Gastroesophageal sphincter (tissue), 4 donors: Measurements from ENCODE around the gene HIVEP3. TPM values are rescaled to one million over a fixed set of nuclear protein-coding genes. Genes with fewer than 3 reads are reported as not detected.
A peak's percentile ranks its signal among the peaks of the same experiment; 100 is the strongest.

Source experiments
- ATAC-seq: fragments of 150-250 bp; one replicate; pipeline ENCODE4 v1.9.1; 2016; ENCODE audit warnings: mild to moderate bottlenecking, moderate library complexity
- H3K27ac ChIP-seq, 4 donors: fragments of 200-600 bp; sonication (generic) in 3 of 4; 1 replicate in 3 of 4; 2 replicates in 1 of 4; pipeline ENCODE4 v1.5.1; 2016 to 2019
- H3K27me3 ChIP-seq: fragments of 200-600 bp; sonication (generic); one replicate; pipeline ENCODE4 v1.5.1; 2019
- H3K36me3 ChIP-seq, 2 donors: fragments of 200-600 bp; sonication (generic); one replicate each; pipeline ENCODE4 v1.5.1; 2019; ENCODE audit warnings: control low read depth in 1 of 2
- H3K4me1 ChIP-seq, 3 donors: fragments of 200-600 bp; sonication (generic); 1 replicate in 2 of 3; 2 replicates in 1 of 3; pipeline ENCODE4 v1.5.1; 2016 to 2019; ENCODE audit warnings: control low read depth in 2 of 3
- H3K4me3 ChIP-seq, 2 donors: fragments of 200-600 bp; sonication (generic); one replicate each; pipeline ENCODE4 v1.5.1; 2019; ENCODE audit warnings: mild to moderate bottlenecking in 1 of 2, moderate library complexity in 1 of 2
- H3K9me3 ChIP-seq, 3 donors: fragments of 200-600 bp; sonication (generic); one replicate each; pipeline ENCODE4 v1.5.1; 2017 to 2019; ENCODE audit warnings: control low read depth in 2 of 3
- CTCF ChIP-seq, 4 experiments: fragments of 200-600 bp in 2 of 4; fragments of 450-650 bp in 2 of 4; sonication (generic) in 1 of 4; IDR thresholded peaks; one replicate each; pipeline ENCODE4 v1.5.1; 2017 to 2019; ENCODE audit warnings: antibody characterized with exemption in 4 of 4, mild to moderate bottlenecking in 2 of 4, moderate library complexity in 2 of 4
- EP300 ChIP-seq: sonication (generic); formaldehyde crosslinking; IDR thresholded peaks from one replicate; pipeline ENCODE4 v1.6.1; 2017; ENCODE audit warnings: antibody characterized with exemption, mild to moderate bottlenecking
- POLR2A ChIP-seq, 2 donors: fragments of 450-650 bp; IDR thresholded peaks; one replicate each; pipeline ENCODE4 v1.6.1; 2017; ENCODE audit warnings: antibody characterized with exemption in 2 of 2, mild to moderate bottlenecking in 2 of 2, moderate library complexity in 1 of 2
- POLR2AphosphoS5 ChIP-seq: sonication (generic); formaldehyde crosslinking; IDR thresholded peaks from one replicate; pipeline ENCODE4 v1.6.1; 2017; ENCODE audit warnings: antibody characterized with exemption
- WGBS, 2 donors: methylation state at CpG; one replicate each; pipeline ENCODE4 v1.1.5; 2018; ENCODE audit warnings: low coverage in 1 of 2; 5-methylcytosine and 5-hydroxymethylcytosine counted together
- total RNA-seq, 4 donors: library from RNA; depleted of rRNA; stranded (reverse); fragments of >200 nt; gene quantifications; one replicate each; pipeline ENCODE4 v1.1.0, GENCODE V29; 2016

The HIVEP3 gene
- total RNA-seq, 4 donors from 2014 or later, result 1.9 to 3.8 (median 2.8) TPM

DNA sequence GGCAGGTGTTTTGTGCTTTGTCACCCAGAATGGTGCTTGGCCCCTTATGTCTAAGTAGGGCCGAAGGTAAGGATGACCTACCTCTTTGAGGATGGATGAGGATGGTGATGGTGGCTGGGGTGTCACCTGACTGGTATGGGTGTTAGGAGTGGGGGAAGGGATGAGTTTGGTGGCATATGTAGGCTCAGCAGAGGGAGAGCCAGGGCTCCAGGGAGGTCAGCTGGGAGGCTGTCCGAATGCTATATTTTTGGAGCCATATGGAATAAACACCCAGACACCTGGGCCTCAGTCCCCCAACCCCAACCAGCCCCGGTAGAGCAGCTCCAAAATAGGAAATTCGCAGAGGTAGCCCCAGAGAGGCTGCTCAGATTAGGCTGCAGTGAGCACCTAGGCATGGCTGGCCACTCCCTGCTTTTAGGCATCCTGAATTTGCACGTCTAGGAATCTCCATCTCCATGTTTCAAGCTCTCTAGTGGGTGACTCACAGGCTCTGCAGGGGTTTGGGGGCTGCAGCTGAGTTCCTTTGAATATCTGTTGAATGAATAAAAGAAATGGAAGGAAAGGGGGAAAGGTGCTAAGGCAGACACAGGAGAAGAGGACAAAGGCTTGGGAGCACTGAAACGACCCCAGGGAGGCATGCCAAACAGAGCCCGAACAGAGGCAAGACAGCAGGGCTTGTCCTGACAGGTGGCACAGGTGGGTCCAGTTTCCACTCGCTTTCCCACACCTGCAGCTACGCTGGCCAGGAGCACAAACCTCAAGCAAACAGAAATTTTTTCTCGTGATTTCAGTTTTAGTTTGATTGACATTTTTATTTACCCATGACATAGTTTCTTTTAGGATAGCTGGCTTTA, 299.0 kb downstream of the HIVEP3 start:
- WGBS, 2 donors, result 70 to 81% methylated on average over 3 to 9 of the region's 10 CpGs
- no peaks in the 10 kb centered on the region for H3K36me3 ChIP-seq
- H3K4me3 ChIP-seq, result no peak overlapping the region
- H3K9me3 ChIP-seq, result no peaks in the 10 kb centered on the region
- TF ChIP-seq EP300 (no peak), POLR2A (IDR thresholded peaks at IDR 0.05) (no peak), CTCF (IDR thresholded peaks at IDR 0.05) (no peak), POLR2AphosphoS5 (no peak)
- ATAC-seq, result no peak
- H3K27ac ChIP-seq, result no peak overlapping the region
- peaks cover 0 to 30% (median 4%) of the 10 kb centered on the region in 3 donors for H3K4me1 ChIP-seq
- no peaks in the 10 kb centered on the region for H3K27me3 ChIP-seq

- Histone ChIP-seq H3K4me3 (no peak overlapping the region), H3K36me3 (no peaks in the 10 kb centered on the region), H3K9me3 (no peaks in the 10 kb centered on the region), H3K27me3 (no peaks in the 10 kb centered on the region), H3K27ac (no peak overlapping the region), H3K4me1 (peaks cover 0 to 30% (median 4%) of the 10 kb centered on the region in 3 donors)
- ATAC-seq, result no peak
- TF ChIP-seq POLR2AphosphoS5 (no peak), POLR2A (IDR thresholded peaks at IDR 0.05) (no peak), EP300 (no peak), CTCF (IDR thresholded peaks at IDR 0.05) (no peak)
- WGBS, 2 donors, result 86 to 100% methylated on average over 2 to 4 of the region's 6 CpGs
Measured at GRCh38 chr1:41618871-41619270, 299.9 kb downstream of the HIVEP3 start.

DNA sequence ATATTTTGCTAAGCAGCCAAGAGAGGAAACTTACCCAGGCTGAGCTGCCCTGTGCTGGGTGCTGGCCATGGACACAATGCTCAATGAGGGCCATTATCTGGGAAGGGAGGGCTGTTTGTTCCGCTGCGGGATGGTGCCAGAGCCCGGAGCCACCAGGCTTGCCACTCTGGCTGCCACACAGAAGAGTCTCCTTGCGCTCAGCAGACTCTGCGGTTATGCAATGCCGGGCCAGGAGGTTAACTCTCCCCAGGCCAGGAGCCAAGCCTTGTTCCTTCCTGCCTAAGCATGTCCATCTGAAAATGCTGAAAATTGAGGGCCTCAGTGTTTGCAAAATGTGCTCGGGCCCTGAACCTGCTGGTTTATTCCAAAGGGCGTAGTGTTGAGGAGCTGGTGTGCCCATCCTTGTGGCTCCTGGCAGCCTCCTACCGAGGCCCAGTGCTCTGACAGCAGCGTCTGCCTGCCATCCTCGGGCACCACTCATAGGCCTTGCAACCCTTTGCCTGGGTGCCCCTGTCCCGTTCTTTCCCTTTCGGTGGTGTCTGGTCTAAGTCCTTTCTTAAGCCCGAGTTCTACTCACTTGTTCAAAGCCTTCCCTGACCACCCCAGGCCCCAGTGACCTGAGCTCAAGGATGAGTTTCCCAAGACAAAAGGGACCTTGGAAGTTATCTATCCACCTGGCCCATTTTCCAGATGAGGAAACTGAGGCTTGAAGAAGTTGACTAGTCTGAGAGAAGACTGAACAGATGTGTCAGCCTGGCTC, 300.5 kb downstream of the HIVEP3 start:
- peak; percentile 83 for ATAC-seq

GRCh38 chr1:41617336-41617735, 301.4 kb downstream of the HIVEP3 start:
- peaks cover 0 to 18% (median 4%) of the 10 kb centered on the region in 3 donors for H3K4me1 ChIP-seq
- 80 to 94% methylated on average over 2 to 5 of the region's 5 CpGs for WGBS, 2 donors
- ATAC-seq, result no peak
- no peaks in the 10 kb centered on the region for H3K36me3 ChIP-seq
- no peak overlapping the region for H3K27ac ChIP-seq
- TF ChIP-seq POLR2A (IDR thresholded peaks at IDR 0.05) (no peak), EP300 (no peak)
- no peaks in the 10 kb centered on the region for H3K9me3 ChIP-seq
- H3K27me3 ChIP-seq, result no peaks in the 10 kb centered on the region
- no peak overlapping the region for H3K4me3 ChIP-seq

More for the DNA sequence above, 300.5 kb downstream of the HIVEP3 start:
- H3K4me3 ChIP-seq, result no peak overlapping the region
- H3K4me1 ChIP-seq, result peaks cover 0 to 23% (median 4%) of the 10 kb centered on the region in 3 donors
- no peak for TF ChIP-seq CTCF (IDR thresholded peaks at IDR 0.05)
- TF ChIP-seq POLR2A (IDR thresholded peaks at IDR 0.05), result no peak
- no peak for TF ChIP-seq EP300
- peak; percentile 75 for TF ChIP-seq POLR2AphosphoS5
- no peaks in the 10 kb centered on the region for H3K27me3 ChIP-seq
- H3K36me3 ChIP-seq, result no peaks in the 10 kb centered on the region
- WGBS, 2 donors, result 69 to 72% methylated on average over 5 to 9 of the region's 14 CpGs
- no peak overlapping the region for H3K27ac ChIP-seq
- no peaks in the 10 kb centered on the region for H3K9me3 ChIP-seq

DNA sequence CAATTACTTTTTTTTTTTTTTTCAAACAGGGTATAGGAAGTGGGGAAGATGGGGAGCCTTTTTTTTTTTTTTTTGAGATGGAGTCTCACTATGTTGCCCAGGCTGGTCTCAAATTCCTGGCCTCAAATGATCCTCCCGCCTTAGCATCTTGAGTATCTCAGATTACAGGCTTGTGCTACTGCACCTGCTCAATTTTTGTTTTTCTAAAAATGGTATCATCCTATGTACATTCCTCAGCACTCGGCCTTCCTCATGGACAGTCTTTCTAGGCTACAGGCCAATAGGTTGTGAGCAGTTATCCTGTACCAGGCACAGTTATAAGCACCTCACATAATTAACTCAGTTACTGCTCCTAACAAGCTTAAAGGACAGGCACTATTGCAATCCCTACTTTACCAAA, 302.2 kb downstream of the HIVEP3 start:
- H3K9me3 ChIP-seq, result no peaks in the 10 kb centered on the region
- 100% methylated on average over 1 of the region's 2 CpGs for WGBS, 2 donors
- H3K4me1 ChIP-seq, result peaks cover 0 to 18% (median 4%) of the 10 kb centered on the region in 3 donors
- no peak for ATAC-seq
- H3K4me3 ChIP-seq, result no peak overlapping the region
- H3K27ac ChIP-seq, result no peak overlapping the region
- TF ChIP-seq CTCF (IDR thresholded peaks at IDR 0.05), result no peak
- TF ChIP-seq POLR2A (IDR thresholded peaks at IDR 0.05), result no peak
- TF ChIP-seq POLR2AphosphoS5, result no peak
- TF ChIP-seq EP300, result no peak
- no peaks in the 10 kb centered on the region for H3K36me3 ChIP-seq
- no peaks in the 10 kb centered on the region for H3K27me3 ChIP-seq
